Vagina (tissue), 2 donors: ENCODE results near the gene SEMA4D.

ENCODE experiments used
- POLR2A ChIP-seq, 2 donors: fragments of 450-650 bp; IDR thresholded peaks; one replicate each; pipeline ENCODE4 v1.6.1; 2017; ENCODE audit warnings: antibody characterized with exemption in 2 of 2, mild to moderate bottlenecking in 2 of 2, moderate library complexity in 2 of 2
- POLR2AphosphoS5 ChIP-seq, 2 donors: sonication (generic); formaldehyde crosslinking; IDR thresholded peaks; one replicate each; pipeline ENCODE4 v1.9.0; 2017; ENCODE audit warnings: antibody characterized with exemption in 2 of 2, mild to moderate bottlenecking in 2 of 2, low read depth in 1 of 2; ENCODE audit not compliant: insufficient read depth in 1 of 2
- TF ChIP-seq, protein P1 (sequence below), 3 experiments: fragments of 450-650 bp in 2 of 3; fragments of 200-600 bp in 1 of 3; sonication (generic) in 1 of 3; IDR thresholded peaks; one replicate each; pipeline ENCODE4 v1.5.1; 2017 to 2019; ENCODE audit warnings: antibody characterized with exemption in 3 of 3, mild to moderate bottlenecking in 2 of 3, moderate library complexity in 2 of 3

DNA sequence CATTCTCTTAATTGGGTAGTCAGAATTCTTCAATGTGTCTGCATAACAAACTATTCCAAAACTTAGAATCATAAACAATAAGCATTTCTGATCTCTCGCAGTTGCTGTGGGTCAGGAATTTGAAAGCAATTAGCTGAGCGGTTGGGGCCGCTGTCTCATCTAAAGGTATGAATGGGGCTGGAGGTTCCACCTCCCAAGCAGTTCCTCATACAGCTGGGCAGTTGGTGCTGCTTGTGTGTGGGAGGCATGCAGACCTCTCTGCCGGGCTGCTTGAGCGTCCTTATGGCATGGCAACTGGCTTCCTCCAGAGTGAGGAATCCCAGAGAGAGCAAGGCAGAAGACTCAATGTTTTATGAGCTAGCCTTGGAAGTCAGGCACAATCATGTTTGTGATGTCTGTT, 30.2 kb upstream of the SEMA4D start:
- TF ChIP-seq, protein P1, sequence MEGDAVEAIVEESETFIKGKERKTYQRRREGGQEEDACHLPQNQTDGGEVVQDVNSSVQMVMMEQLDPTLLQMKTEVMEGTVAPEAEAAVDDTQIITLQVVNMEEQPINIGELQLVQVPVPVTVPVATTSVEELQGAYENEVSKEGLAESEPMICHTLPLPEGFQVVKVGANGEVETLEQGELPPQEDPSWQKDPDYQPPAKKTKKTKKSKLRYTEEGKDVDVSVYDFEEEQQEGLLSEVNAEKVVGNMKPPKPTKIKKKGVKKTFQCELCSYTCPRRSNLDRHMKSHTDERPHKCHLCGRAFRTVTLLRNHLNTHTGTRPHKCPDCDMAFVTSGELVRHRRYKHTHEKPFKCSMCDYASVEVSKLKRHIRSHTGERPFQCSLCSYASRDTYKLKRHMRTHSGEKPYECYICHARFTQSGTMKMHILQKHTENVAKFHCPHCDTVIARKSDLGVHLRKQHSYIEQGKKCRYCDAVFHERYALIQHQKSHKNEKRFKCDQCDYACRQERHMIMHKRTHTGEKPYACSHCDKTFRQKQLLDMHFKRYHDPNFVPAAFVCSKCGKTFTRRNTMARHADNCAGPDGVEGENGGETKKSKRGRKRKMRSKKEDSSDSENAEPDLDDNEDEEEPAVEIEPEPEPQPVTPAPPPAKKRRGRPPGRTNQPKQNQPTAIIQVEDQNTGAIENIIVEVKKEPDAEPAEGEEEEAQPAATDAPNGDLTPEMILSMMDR (IDR thresholded peaks at IDR 0.05) = no peak
- TF ChIP-seq POLR2A (IDR thresholded peaks at IDR 0.05) (no peak), POLR2AphosphoS5 (IDR thresholded peaks at IDR 0.05; ENCODE audit: insufficient read depth in 1 of 2, low read depth in 1 of 2) (no peak)
